Testis (tissue), 3 donors: ENCODE measurements around the gene LTB4R2. TPM values are rescaled to one million over a fixed set of nuclear protein-coding genes. Genes with fewer than 3 reads are reported as not detected.
A peak's percentile ranks its signal among the peaks of the same experiment; 100 is the strongest.

ENCODE experiments used
- DNase-seq: peaks from one replicate; pipeline ENCODE4 v3.0.0-alpha.2; 2019
- H3K27ac ChIP-seq, 2 donors: fragments of 200-600 bp; sonication (generic); one replicate each; pipeline ENCODE4 v1.5.1; 2019
- H3K27me3 ChIP-seq: fragments of 200-600 bp; sonication (generic); one replicate; pipeline ENCODE4 v1.5.1; 2019
- H3K36me3 ChIP-seq: fragments of 200-600 bp; sonication (generic); one replicate; pipeline ENCODE4 v1.5.1; 2017; ENCODE audit warnings: low read depth; ENCODE audit errors: missing control alignments
- H3K4me1 ChIP-seq: fragments of 200-600 bp; sonication (generic); one replicate; pipeline ENCODE4 v1.5.1; 2019
- H3K4me3 ChIP-seq, 2 donors: fragments of 200-600 bp; sonication (generic); one replicate each; pipeline ENCODE4 v1.5.1; 2017 to 2019
- H3K9me3 ChIP-seq: fragments of 200-600 bp; sonication (generic); one replicate; pipeline ENCODE4 v1.5.1; 2017
- CTCF ChIP-seq, 3 experiments: fragments of 450-650 bp in 2 of 3; fragments of 200-600 bp in 1 of 3; sonication (generic) in 1 of 3; IDR thresholded peaks; one replicate each; pipeline ENCODE4 v1.5.1; 2016 to 2019; ENCODE audit warnings: antibody characterized with exemption in 3 of 3, mild to moderate bottlenecking in 2 of 3, moderate library complexity in 1 of 3
- POLR2A ChIP-seq: fragments of 450-650 bp; IDR thresholded peaks from one replicate; pipeline ENCODE4 v1.6.1; 2017; ENCODE audit warnings: antibody characterized with exemption, mild to moderate bottlenecking, moderate library complexity
- WGBS, 2 donors: methylation state at CpG; one replicate each; pipeline ENCODE4 v1.1.5; 2018; 5-methylcytosine and 5-hydroxymethylcytosine counted together
- intact Hi-C: fragments of 100-400 bp; cut with DNase I; formaldehyde crosslinking; loops from one replicate; pipeline ENCODE4 v1.15.1; 2023; ENCODE audit warnings: low total_unique reads
- polyA plus RNA-seq: library from polyadenylated mRNA; stranded (reverse); fragments of 350-450 nt; fragmentation: Illumina TruSeq; extraction: RNeasy Lipid Tissue Mini Kit (QIAGEN cat#74804); gene quantifications from one replicate; pipeline ENCODE4 v1.2.3, GENCODE V29; 2014; ENCODE audit warnings: low read depth, low replicate concordance; ENCODE audit not compliant: insufficient read depth
- total RNA-seq, 2 donors: library from RNA; depleted of rRNA; stranded (reverse); fragments of >200 nt; gene quantifications; one replicate each; pipeline ENCODE4 v1.2.3, GENCODE V29; 2016

Gene LTB4R2
- total and polyA plus RNA-seq, 3 donors from 2014 or later: 4.2 to 28.1 (median 23.4) TPM

GRCh38 chr14:24335461-24336171 lies 25.7 kb downstream of the LTB4R2 start:
- H3K36me3 ChIP-seq: no peaks in the 10 kb centered on the region
- no peak overlapping the region for H3K4me3 ChIP-seq
- no peaks in the 10 kb centered on the region for H3K9me3 ChIP-seq
- H3K27me3 ChIP-seq: no peaks in the 10 kb centered on the region
- no peak for TF ChIP-seq POLR2A
- TF ChIP-seq CTCF (IDR thresholded peaks at IDR 0.05): no peak
- DNase-seq: no peak
- intact Hi-C loops: no loop called here
- H3K4me1 ChIP-seq: peaks cover 21% of the 10 kb centered on the region
- WGBS, 2 donors: 74% methylated on average over 11 to 12 of the region's 12 CpGs
- H3K27ac ChIP-seq: no peak overlapping the region

- 85 to 96% methylated on average over 7 of the region's 7 CpGs for WGBS, 2 donors
- H3K4me1 ChIP-seq: peaks cover 20% of the 10 kb centered on the region
Measured at GRCh38 chr14:24337144-24337823, 27.3 kb downstream of the LTB4R2 start.

GRCh38 chr14:24337824-24338175 lies 27.9 kb downstream of the LTB4R2 start:
- 93 to 96% methylated on average over 8 of the region's 8 CpGs for WGBS, 2 donors
- H3K9me3 ChIP-seq: no peaks in the 10 kb centered on the region
- TF ChIP-seq POLR2A: no peak
- TF ChIP-seq CTCF (IDR thresholded peaks at IDR 0.05): no peak
- H3K27me3 ChIP-seq: no peaks in the 10 kb centered on the region
- H3K27ac ChIP-seq: no peak overlapping the region
- peaks cover 15% of the 10 kb centered on the region for H3K4me1 ChIP-seq
- intact Hi-C loops: no loop called here
- H3K36me3 ChIP-seq: no peaks in the 10 kb centered on the region
- no peak overlapping the region for H3K4me3 ChIP-seq
- DNase-seq: no peak

More at GRCh38 chr14:24337144-24337823, 27.3 kb downstream of the LTB4R2 start:
- no peaks in the 10 kb centered on the region for H3K9me3 ChIP-seq
- DNase-seq: no peak
- no peak overlapping the region for H3K4me3 ChIP-seq
- intact Hi-C loops: no loop called here
- no peak overlapping the region for H3K27ac ChIP-seq
- no peak for TF ChIP-seq POLR2A
- TF ChIP-seq CTCF (IDR thresholded peaks at IDR 0.05): no peak
- no peaks in the 10 kb centered on the region for H3K36me3 ChIP-seq
- H3K27me3 ChIP-seq: no peaks in the 10 kb centered on the region

- no peak for DNase-seq
- Histone ChIP-seq H3K9me3 (no peaks in the 10 kb centered on the region), H3K4me3 (peak overlapping the region in 1 of 2 donors; percentile 51), H3K4me1 (peaks cover 14% of the 10 kb centered on the region), H3K27ac (no peak overlapping the region), H3K27me3 (no peaks in the 10 kb centered on the region), H3K36me3 (no peaks in the 10 kb centered on the region)
- intact Hi-C loops: no loop called here
- WGBS, 2 donors: 57 to 70% methylated on average over 11 to 14 of the region's 14 CpGs
- TF ChIP-seq POLR2A (no peak), CTCF (IDR thresholded peaks at IDR 0.05) (no peak)
Measured at GRCh38 chr14:24338843-24339242, 28.9 kb downstream of the LTB4R2 start.
